A549 (cell line): ENCODE measurements around the gene USP46.

Experiments used
- PHF8 ChIP-seq: fragments of 200-600 bp; sonication (generic); IDR thresholded peaks from 2 replicates; pipeline ENCODE4 v1.6.1; 2016; ENCODE audit warnings: low read depth, mild to moderate bottlenecking, antibody characterized with exemption, moderate library complexity, borderline replicate concordance
- RFX5 ChIP-seq: fragments of 450-650 bp; IDR thresholded peaks from 2 replicates; pipeline ENCODE4 v1.7.1; 2014; ENCODE audit warnings: antibody characterized with exemption, mild to moderate bottlenecking, moderate library complexity
- RNF2 ChIP-seq: fragments of 200-600 bp; sonication (generic); IDR thresholded peaks from 2 replicates; pipeline ENCODE4 v1.6.1; 2016; ENCODE audit warnings: low read depth, mild to moderate bottlenecking, antibody characterized with exemption, moderate library complexity, borderline replicate concordance
- SMC3 ChIP-seq: fragments of >200 bp; sonication (Bioruptor Twin); formaldehyde crosslinking; IDR thresholded peaks from 3 replicates; pipeline ENCODE4 v1.6.1; 2018; ENCODE audit warnings: inconsistent platforms

- TF ChIP-seq PHF8 (no peak), SMC3 (no peak), RFX5 (no peak), RNF2 (no peak)
These were observed 90.8 kb downstream of the USP46 start for GRCh38 chr4:52568351-52568750.
